ENCODE results near the gene MMP25.
A peak's percentile ranks its signal among the peaks of the same experiment; 100 is the strongest.

MMP25 gene

DNA sequence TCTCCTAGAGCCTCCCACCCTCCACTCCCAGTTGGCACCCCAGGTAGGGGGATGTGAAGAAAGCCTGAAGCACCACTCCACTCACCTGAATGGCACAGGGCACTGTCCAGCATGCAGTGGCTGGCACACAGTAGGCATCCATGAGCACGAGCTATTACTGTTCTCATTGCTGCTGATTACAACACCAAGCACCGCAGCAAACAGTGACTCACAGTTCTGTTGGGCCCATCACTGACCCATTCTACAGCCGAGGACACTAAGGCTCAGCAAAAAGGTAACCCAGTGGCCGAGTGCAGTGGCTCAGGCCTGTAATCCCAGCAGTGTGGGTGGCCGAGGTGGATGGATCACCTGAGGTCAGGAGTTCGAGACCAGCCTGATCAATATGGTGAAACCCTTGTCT, 50.0 kb downstream of the MMP25 start:
- no peak for DNase-seq

DNA sequence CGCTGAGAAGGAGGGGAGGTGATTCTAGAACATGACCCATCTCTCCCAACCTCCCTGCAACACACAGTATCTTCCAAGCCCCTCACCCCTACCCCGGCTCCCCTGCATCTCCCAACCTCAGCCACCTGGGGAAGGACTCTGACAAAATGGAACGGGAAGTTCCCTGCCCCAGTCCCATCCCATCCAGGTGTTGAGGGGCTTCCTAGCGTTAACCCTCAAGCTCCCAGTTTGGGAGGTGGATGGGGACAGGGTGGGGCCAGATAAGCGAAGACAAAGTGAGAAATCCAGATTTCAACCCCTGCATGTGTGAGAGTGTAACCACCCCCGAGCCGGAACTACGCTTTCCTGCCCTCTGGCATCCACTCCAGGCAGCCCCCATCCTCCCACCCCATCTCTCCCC, 50.9 kb downstream of the MMP25 start:
- DNase-seq: no peak

DNA sequence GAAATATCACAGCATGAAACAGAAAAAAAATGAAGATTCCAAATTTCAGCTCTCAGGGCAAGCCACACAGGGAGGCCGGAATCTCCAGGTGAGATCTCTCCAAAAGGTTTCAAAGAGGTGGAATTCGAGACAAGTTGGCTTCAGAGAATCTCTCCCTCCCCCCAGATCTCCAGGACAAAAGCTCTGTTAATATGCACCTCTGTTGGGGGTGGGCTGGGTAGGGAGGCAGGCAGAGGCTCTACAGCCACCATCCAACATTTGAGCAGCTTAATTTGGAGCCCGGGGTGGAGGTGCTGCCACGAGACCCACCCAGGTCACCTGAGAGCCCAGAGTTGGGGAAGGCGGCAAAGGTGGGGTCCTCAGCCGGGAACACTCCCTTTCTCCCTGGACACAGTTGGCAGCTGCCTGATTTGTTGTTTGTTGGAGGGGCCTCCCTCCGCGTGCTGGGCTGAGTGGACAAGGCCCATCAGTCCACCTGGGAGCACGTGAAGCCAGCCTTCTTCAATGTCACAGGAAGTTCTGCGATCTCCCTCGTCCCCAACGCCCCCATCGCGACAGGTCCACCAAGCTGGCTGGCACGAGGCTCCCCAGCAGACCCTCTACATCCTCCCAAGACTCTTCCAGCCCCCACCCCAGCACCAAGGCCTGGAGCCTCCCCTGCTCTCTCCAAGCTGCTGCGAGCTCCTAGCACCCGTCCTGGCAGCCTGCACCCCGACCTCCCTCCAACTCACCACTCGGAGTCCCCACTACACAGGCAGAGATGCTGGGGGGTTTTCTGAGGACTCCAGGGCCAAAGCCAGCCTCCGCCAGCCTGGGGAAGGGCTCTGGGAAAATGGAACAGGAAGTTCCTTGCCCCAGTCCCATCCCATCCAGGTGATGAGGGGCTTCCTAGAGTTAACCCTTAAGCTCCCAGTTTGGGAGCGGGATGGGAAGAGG, 52.4 kb downstream of the MMP25 start, which contains the start of gene ZSCAN10:
Gene ZSCAN10 (minus strand): TSS at position 836 of the 936 bp plus-strand sequence. CDS start 6,357 bp downstream, outside the sequence.
- DNase-seq: no peak

DNA sequence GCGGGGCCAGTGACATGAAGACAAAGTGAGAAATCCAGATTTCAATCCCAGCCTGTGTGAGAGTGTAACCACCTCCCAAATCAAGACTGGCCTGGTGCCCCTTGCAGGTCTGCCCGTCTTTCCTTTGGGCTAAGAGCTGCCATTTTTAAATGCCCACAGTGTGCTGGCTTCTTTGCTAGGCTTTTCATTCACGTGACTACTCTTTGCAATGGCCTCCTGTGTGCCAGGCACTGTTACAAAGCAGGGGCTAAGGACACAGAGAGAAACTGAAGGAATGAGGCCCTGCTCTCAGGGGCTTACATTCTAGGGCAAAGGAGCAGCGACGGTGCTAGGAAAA, 53.0 kb downstream of the MMP25 start:
- no peak for DNase-seq

DNA sequence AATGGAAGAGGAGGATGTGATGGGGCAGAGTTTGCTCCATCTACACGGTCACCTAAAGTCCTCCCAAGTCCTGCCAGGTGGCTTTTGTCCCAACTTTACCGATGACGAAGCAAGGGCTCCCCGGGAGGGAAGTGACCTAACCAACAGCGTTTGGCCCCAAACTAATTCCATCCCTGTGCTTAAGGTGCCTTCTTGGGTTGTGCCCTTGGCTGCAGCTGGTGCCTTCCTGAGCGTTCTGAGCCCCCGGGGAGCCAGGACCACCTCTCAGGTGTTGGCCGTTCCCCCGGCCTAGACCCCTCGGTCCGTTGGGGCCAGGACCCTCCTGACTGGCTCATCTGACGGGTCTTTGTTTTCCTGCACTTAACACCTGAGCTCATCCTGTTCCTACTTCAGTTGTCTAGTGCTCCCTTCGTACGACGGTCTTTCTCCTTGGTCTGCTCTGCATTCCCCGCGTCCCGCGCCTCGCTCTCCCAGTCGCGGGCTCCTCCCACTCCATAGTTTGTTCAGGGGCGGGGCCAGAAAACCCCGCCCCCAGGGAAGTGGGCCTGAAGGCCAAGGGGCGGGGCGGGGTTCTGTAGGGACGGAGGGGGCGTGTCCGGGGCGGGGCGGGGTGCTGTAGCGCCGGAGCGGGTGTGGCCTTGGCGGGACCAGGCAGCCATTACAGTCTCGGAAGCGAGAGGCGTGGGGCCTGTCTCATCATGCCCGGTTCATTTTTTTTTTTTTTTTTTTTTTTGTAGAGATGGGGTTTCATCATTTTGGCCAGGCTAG, 53.6 kb downstream of the MMP25 start:
- no peak for DNase-seq

DNA sequence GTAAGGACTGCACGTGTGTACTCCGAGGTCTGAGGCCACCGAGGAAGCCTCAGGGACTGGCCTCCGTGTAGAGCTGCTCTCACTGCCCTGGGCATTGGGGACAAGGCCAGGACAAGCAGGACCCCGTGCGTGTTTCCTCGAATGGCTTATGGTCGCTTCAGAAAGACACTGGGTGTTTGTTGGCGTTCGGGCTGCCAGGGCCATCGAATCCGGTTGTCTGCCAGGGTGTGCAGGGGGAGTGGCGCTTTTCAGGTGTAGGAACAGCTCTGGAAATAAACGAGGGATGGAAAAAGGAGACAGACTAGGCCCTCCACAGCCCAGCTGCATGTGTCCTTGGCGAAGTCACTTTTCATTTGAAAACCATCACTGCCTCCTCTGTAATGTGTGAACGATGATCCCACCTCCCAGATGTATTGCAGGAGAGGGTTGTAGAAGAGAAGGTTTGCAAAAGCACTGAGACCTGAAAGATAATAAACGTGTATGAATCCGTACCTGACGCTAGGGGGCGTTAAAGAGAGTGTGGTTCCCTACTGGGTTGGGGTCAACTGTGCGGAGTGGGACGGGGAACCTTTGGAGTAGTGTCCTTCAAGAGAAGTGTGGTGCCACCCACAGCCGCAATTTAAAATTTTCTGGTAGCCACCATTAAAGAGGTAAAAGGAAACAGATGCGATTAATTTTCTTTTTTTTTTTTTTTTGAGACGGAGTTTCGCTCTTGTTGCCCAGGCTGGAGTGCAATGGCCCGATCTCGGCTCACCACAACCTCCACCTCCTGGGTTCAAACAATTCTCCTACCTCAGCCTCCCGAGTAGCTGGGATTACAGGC, 54.9 kb downstream of the MMP25 start:
- no peak for DNase-seq

DNA sequence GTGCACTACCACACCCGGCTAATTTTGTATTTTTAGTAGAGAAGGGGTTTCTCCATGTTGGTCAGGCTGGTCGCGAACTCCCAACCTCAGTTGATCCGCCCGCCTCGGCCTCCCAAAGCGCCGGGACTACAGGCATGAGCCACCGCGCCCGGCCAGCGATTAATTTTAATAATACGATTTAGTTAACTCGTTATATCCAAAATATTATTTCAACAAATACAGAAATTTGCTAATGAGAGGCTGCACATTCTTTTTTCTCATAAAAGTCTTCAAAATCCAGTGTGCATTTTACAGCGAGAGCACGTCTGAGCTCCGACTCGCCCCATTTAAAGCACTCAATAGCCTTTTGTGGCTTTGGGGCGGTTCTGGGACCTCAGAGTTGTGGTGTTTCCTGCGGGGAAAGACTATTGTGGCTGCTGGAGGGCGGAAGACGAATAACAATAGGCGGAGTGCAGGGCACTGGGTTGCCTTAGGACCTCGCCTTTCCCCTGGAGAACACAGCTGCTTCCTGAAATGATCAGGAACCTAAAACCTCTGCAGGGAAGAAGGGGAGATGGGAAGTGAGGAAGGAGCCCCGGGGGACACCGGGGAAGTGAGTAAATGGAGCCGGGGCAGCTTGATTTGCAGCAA, 55.6 kb downstream of the MMP25 start:
- DNase-seq: peak; percentile 17

DNA sequence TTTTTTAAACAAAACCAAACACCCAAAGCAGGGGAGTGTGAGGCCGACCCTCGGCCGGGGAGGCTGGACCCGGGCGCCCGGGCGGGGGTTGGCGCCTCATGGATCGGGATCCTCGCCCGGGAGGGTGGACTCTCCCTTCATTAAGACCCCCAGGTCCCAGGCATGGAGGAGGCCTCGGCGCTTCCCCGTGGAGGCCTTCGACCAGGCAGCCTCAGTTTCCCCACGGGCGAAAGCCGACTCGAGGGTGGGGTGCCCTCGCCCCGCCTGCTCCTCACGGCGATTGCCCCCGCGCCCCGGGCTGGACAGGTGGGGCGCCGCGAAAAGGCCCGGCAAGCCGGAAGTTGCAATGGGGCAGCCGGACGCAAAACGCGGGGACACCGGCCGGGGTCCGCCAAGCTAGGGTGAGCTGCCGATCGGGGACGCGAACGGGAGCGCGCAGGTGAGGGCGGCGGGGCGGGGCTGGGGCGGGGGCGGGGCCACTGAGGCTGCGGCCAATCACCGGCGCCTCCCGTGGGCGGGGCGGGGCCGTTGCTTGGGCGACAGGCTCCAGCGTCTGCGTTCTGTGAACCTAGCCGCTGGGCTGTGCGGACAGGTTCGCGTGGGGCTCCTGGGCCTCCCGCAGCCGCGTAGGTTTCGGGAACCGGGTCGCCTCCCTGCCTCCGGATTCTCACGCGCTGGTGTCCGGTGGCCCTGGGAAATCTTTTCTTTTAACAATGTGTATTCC, 60.0 kb downstream of the MMP25 start:
- peak; percentile 73 for DNase-seq
